GM19438 (cell line): Measurements from ENCODE around the gene WDR20.
"Not testable (repeated sequence)": the region's sequence is repeated elsewhere in the genome, so short reads cannot be mapped to it uniquely, and the experiment has no call there.

Experiments
- ATAC-seq: cut with Tn5 transposase; IDR thresholded peaks from one replicate; pipeline ENCODE4 v1.9.1; 2021; ENCODE audit warnings: low read depth; ENCODE audit not compliant: unreplicated experiment

Gene WDR20

GRCh38 chr14:102233081-102233480 lies 93.4 kb downstream of the WDR20 start:
- no peak for ATAC-seq

GRCh38 chr14:102234331-102235264 lies 94.9 kb downstream of the WDR20 start:
- peak; percentile 30 for ATAC-seq

GRCh38 chr14:102235275-102235897 lies 95.7 kb downstream of the WDR20 start:
- ATAC-seq, result peak; percentile 91

- ATAC-seq, result no peak
These were observed 96.3 kb downstream of the WDR20 start for GRCh38 chr14:102236026-102236425.

GRCh38 chr14:102238131-102238530 lies 98.4 kb downstream of the WDR20 start:
- ATAC-seq, result no peak

- ATAC-seq, result no peak
These were observed 99.1 kb downstream of the WDR20 start for GRCh38 chr14:102238766-102239165.

GRCh38 chr14:102239231-102239630 lies 99.5 kb downstream of the WDR20 start:
- ATAC-seq, result no peak

- not testable (repeated sequence) for ATAC-seq
These were observed 100.8 kb downstream of the WDR20 start for GRCh38 chr14:102240481-102240880.

- no peak for ATAC-seq
These were observed 101.5 kb downstream of the WDR20 start for GRCh38 chr14:102241147-102241546.

GRCh38 chr14:102243795-102244194 lies 104.1 kb downstream of the WDR20 start:
- not testable (repeated sequence) for ATAC-seq

GRCh38 chr14:102246071-102246470 lies 106.4 kb downstream of the WDR20 start:
- ATAC-seq, result no peak

- no peak for ATAC-seq
These were observed 108.4 kb downstream of the WDR20 start for GRCh38 chr14:102248121-102248520.

GRCh38 chr14:102249041-102249440 lies 109.3 kb downstream of the WDR20 start:
- no peak for ATAC-seq

- no peak for ATAC-seq
These were observed 110.3 kb downstream of the WDR20 start for GRCh38 chr14:102249981-102250380.

GRCh38 chr14:102250636-102251035 lies 110.9 kb downstream of the WDR20 start:
- ATAC-seq, result no peak

GRCh38 chr14:102251161-102251560 lies 111.5 kb downstream of the WDR20 start:
- no peak for ATAC-seq

- no peak for ATAC-seq
These were observed 113.4 kb downstream of the WDR20 start for GRCh38 chr14:102252834-102253801.

- ATAC-seq, result no peak
These were observed 115.9 kb downstream of the WDR20 start for GRCh38 chr14:102255401-102256190.

- no peak for ATAC-seq
These were observed 117.0 kb downstream of the WDR20 start for GRCh38 chr14:102256716-102257115.

GRCh38 chr14:102258136-102258535 lies 118.4 kb downstream of the WDR20 start:
- ATAC-seq, result no peak
